Lower leg skin (tissue), 4 donors: ENCODE data around the gene SOX21. TPM values are rescaled to one million over a fixed set of nuclear protein-coding genes. Genes with fewer than 3 reads are reported as not detected.

Experiments used
- DNase-seq, 2 donors: peaks; one replicate each; pipeline ENCODE4 v3.0.0-alpha.2; 2019; ENCODE audit warnings: low spot score in 2 of 2
- H3K4me3 ChIP-seq: fragments of 200-600 bp; sonication (generic); 2 replicates; pipeline ENCODE4 v1.5.1; 2017; ENCODE audit warnings: mild to moderate bottlenecking, low read depth; ENCODE audit not compliant: poor library complexity, severe bottlenecking
- POLR2A ChIP-seq, 2 donors: fragments of 450-650 bp; IDR thresholded peaks; one replicate each; pipeline ENCODE4 v1.6.1; 2016 to 2017; ENCODE audit warnings: antibody characterized with exemption in 2 of 2, mild to moderate bottlenecking in 1 of 2, moderate library complexity in 1 of 2
- WGBS, 2 donors: methylation state at CpG; one replicate each; pipeline ENCODE4 v1.1.5; 2018; 5-methylcytosine and 5-hydroxymethylcytosine counted together
- intact Hi-C: fragments of 100-400 bp; cut with DNase I; formaldehyde crosslinking; loops from one replicate; pipeline ENCODE4 v1.15.0; 2023; ENCODE audit warnings: low total_unique reads
- total RNA-seq, 4 donors: library from RNA; depleted of rRNA; stranded (reverse); fragments of >200 nt; gene quantifications; one replicate each; pipeline ENCODE4 v1.1.0, GENCODE V29; 2016
- TF ChIP-seq, protein P1 (sequence below), 3 donors: fragments of 450-650 bp; IDR thresholded peaks; one replicate each; pipeline ENCODE4 v1.5.1; 2016; ENCODE audit warnings: antibody characterized with exemption in 3 of 3, mild to moderate bottlenecking in 3 of 3, moderate library complexity in 2 of 3

The SOX21 gene
- total RNA-seq, 4 donors from 2014 or later, result 20.5 to 28.0 (median 26.8) TPM

GRCh38 chr13:94666065-94666464 lies 46.3 kb downstream of the SOX21 start:
- WGBS, 2 donors, result 48 to 69% methylated on average over 7 of the region's 7 CpGs

GRCh38 chr13:94664889-94665288 lies 47.5 kb downstream of the SOX21 start:
- WGBS, 2 donors, result 50 to 55% methylated on average over 7 of the region's 7 CpGs
- intact Hi-C loops, result no loop called here
- TF ChIP-seq, protein P1, sequence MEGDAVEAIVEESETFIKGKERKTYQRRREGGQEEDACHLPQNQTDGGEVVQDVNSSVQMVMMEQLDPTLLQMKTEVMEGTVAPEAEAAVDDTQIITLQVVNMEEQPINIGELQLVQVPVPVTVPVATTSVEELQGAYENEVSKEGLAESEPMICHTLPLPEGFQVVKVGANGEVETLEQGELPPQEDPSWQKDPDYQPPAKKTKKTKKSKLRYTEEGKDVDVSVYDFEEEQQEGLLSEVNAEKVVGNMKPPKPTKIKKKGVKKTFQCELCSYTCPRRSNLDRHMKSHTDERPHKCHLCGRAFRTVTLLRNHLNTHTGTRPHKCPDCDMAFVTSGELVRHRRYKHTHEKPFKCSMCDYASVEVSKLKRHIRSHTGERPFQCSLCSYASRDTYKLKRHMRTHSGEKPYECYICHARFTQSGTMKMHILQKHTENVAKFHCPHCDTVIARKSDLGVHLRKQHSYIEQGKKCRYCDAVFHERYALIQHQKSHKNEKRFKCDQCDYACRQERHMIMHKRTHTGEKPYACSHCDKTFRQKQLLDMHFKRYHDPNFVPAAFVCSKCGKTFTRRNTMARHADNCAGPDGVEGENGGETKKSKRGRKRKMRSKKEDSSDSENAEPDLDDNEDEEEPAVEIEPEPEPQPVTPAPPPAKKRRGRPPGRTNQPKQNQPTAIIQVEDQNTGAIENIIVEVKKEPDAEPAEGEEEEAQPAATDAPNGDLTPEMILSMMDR (IDR thresholded peaks at IDR 0.05), result no peak
- TF ChIP-seq POLR2A (IDR thresholded peaks at IDR 0.05), result no peak
- H3K4me3 ChIP-seq, result no peak overlapping the region
- DNase-seq, result no peak

More at GRCh38 chr13:94666065-94666464, 46.3 kb downstream of the SOX21 start:
- TF ChIP-seq, protein P1 (IDR thresholded peaks at IDR 0.05), result no peak
- no peak for TF ChIP-seq POLR2A (IDR thresholded peaks at IDR 0.05)
- no peak for DNase-seq
- intact Hi-C loops, result no loop called here
- H3K4me3 ChIP-seq, result no peak overlapping the region

GRCh38 chr13:94662274-94662945 lies 49.9 kb downstream of the SOX21 start:
- WGBS, 2 donors, result 50 to 68% methylated on average over 12 of the region's 12 CpGs

DNA sequence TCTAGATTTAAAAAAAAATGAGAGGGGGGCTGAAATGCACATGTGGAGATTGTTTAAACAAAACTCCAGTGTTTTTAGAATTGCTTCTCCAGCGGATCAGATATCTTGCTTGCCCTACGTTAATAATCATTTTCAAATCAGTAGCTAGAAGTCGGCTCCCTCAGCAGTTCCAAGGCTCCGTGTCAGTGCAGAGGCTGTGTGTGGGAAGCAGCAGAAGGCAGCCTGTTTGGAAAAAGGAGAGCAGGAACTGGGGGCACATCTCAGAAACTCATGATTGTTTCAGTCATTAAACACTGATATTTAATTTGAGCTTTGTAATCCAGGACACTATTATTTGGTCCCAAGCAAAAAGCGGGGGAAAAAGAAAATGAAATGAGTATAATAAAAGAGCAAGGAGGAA lies 50.9 kb downstream of the SOX21 start:
- H3K4me3 ChIP-seq, result no peak overlapping the region
- DNase-seq, result no peak
- intact Hi-C loops, result no loop called here
- no peak for TF ChIP-seq POLR2A (IDR thresholded peaks at IDR 0.05)
- TF ChIP-seq, protein P1 (IDR thresholded peaks at IDR 0.05), result no peak
- WGBS, 2 donors, result 63 to 80% methylated on average over 5 of the region's 5 CpGs

More at GRCh38 chr13:94662274-94662945, 49.9 kb downstream of the SOX21 start:
- TF ChIP-seq POLR2A (IDR thresholded peaks at IDR 0.05), result no peak
- TF ChIP-seq, protein P1 (IDR thresholded peaks at IDR 0.05), result no peak
- intact Hi-C loops, result no loop called here
- no peak overlapping the region for H3K4me3 ChIP-seq
- DNase-seq, result no peak

- 49 to 53% methylated on average over 6 of the region's 6 CpGs for WGBS, 2 donors
- DNase-seq, result no peak
- TF ChIP-seq, protein P1 (IDR thresholded peaks at IDR 0.05), result no peak
- TF ChIP-seq POLR2A (IDR thresholded peaks at IDR 0.05), result no peak
- H3K4me3 ChIP-seq, result no peak overlapping the region
- intact Hi-C loops, result no loop called here
These were observed 51.5 kb downstream of the SOX21 start for GRCh38 chr13:94660695-94661326.

Other genes with a start within 250 kb of the SOX21 start
- 10 to 100 TPM; 24.9 to 51.4 (median 35.6) TPM for gene DCT, start 232.9 kb downstream of the SOX21 start, total RNA-seq
- 10 to 100 TPM in 2 of 4 donors, 1 to 10 TPM in 2; 5.8 to 19.6 (median 8.8) TPM for gene TGDS, start 116.4 kb downstream of the SOX21 start, total RNA-seq
- gene GPR180, start 110.7 kb downstream of the SOX21 start, total RNA-seq, result 1 to 10 TPM; 1.8 to 2.5 (median 2.2) TPM